Smooth muscle cell (in vitro differentiated cells): ENCODE results near the gene SLC25A43. TPM values are rescaled to one million over a fixed set of nuclear protein-coding genes. Genes with fewer than 3 reads are reported as not detected.

Source experiments
- DNase-seq: peaks from one replicate; lab custom pipeline; 2025; ENCODE audit not compliant: unreplicated experiment; lab: John Stamatoyannopoulos, UW
- H2AFZ ChIP-seq: fragments of 200-600 bp; sonication (generic); 2 replicates; pipeline ENCODE4 v1.6.0; 2016; ENCODE audit warnings: antibody characterized with exemption, low read depth, mild to moderate bottlenecking
- H3F3A ChIP-seq: fragments of 200-600 bp; sonication (generic); 2 replicates; pipeline ENCODE4 v1.6.0; 2017; ENCODE audit warnings: antibody characterized with exemption, low read depth
- H3K27ac ChIP-seq: fragments of 200-600 bp; sonication (generic); 2 replicates; pipeline ENCODE4 v1.5.1; 2016; ENCODE audit warnings: low read depth, mild to moderate bottlenecking
- H3K27me3 ChIP-seq: fragments of 200-600 bp; sonication (generic); 2 replicates; pipeline ENCODE4 v1.6.1; 2016; ENCODE audit warnings: low read depth, mild to moderate bottlenecking
- H3K36me3 ChIP-seq: fragments of 200-600 bp; sonication (generic); 2 replicates; pipeline ENCODE4 v1.5.1; 2016; ENCODE audit warnings: low read depth
- H3K4me1 ChIP-seq: fragments of 200-600 bp; sonication (generic); 2 replicates; pipeline ENCODE4 v1.5.1; 2016; ENCODE audit warnings: low read depth
- H3K4me2 ChIP-seq: fragments of 200-600 bp; sonication (generic); 2 replicates; pipeline ENCODE4 v1.6.0; 2016; ENCODE audit warnings: mild to moderate bottlenecking
- H3K4me3 ChIP-seq: fragments of 200-600 bp; sonication (generic); 2 replicates; pipeline ENCODE4 v1.5.1; 2016; ENCODE audit warnings: mild to moderate bottlenecking
- H3K79me2 ChIP-seq: fragments of 200-600 bp; sonication (generic); 2 replicates; pipeline ENCODE4 v1.6.0; 2016; ENCODE audit warnings: low read depth, mild to moderate bottlenecking
- H3K9ac ChIP-seq: fragments of 200-600 bp; sonication (generic); 2 replicates; pipeline ENCODE4 v1.6.0; 2016; ENCODE audit warnings: low read depth
- H3K9me3 ChIP-seq: fragments of 200-600 bp; sonication (generic); replicated peaks from 2 replicates; pipeline ENCODE4 v1.5.1; 2016; ENCODE audit warnings: low read depth
- H4K20me1 ChIP-seq: fragments of 200-600 bp; sonication (generic); 2 replicates; pipeline ENCODE4 v1.6.0; 2016; ENCODE audit warnings: low read depth
- WGBS: methylation state at CpG from one replicate; pipeline ENCODE4 v1.1.7; 2016; ENCODE audit warnings: low lambda C conversion rate; 5-methylcytosine and 5-hydroxymethylcytosine counted together
- polyA plus RNA-seq: library from polyadenylated mRNA; unstranded; fragments of >200 nt; fragmentation: Nextera tagmentation; extraction: Ambion mirVana; gene quantifications from 2 replicates; pipeline ENCODE4 v1.2.1, GENCODE V29; 2016
- total RNA-seq: library from RNA; depleted of rRNA; stranded (reverse); fragments of >200 nt; gene quantifications from 2 replicates; pipeline ENCODE4 v1.2.3, GENCODE V29; 2014
- TF ChIP-seq, protein P1 (sequence below): fragments of 200-600 bp; sonication (generic); IDR thresholded peaks from 2 replicates; pipeline ENCODE4 v1.5.1; 2017; ENCODE audit warnings: borderline replicate concordance, mild to moderate bottlenecking, antibody characterized with exemption; ENCODE audit not compliant: insufficient read depth, poor library complexity, severe bottlenecking

SLC25A43 gene
- total and polyA plus RNA-seq, 2 experiments from 2014 or later = 15.4 to 15.6 TPM

DNA sequence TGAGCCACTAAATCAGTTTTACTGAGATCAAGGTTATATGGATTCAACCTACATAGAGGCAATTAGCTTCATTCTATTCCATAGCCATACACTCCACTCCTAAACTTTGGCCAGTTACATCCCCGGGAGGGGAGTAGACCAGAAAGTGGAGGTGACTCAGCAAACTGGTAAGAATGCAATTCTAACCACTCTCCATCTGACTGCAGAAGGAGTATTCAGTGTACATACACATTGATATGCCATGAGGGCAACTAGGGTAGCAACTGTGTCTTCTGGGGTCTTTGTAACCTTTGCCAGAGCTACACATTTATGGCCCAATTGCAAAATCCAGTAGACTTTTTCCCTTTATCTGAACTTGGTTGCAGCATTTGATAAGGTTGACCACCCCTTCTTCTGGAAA lies 7.6 kb downstream of the SLC25A43 start:
- H4K20me1 ChIP-seq = peaks cover 43% of the 10 kb centered on the region
- DNase-seq = no peak
- TF ChIP-seq, protein P1, sequence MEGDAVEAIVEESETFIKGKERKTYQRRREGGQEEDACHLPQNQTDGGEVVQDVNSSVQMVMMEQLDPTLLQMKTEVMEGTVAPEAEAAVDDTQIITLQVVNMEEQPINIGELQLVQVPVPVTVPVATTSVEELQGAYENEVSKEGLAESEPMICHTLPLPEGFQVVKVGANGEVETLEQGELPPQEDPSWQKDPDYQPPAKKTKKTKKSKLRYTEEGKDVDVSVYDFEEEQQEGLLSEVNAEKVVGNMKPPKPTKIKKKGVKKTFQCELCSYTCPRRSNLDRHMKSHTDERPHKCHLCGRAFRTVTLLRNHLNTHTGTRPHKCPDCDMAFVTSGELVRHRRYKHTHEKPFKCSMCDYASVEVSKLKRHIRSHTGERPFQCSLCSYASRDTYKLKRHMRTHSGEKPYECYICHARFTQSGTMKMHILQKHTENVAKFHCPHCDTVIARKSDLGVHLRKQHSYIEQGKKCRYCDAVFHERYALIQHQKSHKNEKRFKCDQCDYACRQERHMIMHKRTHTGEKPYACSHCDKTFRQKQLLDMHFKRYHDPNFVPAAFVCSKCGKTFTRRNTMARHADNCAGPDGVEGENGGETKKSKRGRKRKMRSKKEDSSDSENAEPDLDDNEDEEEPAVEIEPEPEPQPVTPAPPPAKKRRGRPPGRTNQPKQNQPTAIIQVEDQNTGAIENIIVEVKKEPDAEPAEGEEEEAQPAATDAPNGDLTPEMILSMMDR = no peak
- H3K9ac ChIP-seq = no peak overlapping the region
- no peaks in the 10 kb centered on the region for H3K4me1 ChIP-seq
- peaks cover 3% of the 10 kb centered on the region for H3K79me2 ChIP-seq
- no peak overlapping the region for H3K4me3 ChIP-seq
- no peak overlapping the region for H3K4me2 ChIP-seq
- WGBS = 63% methylated on average over 1 of the region's 1 CpG
- H3K27ac ChIP-seq = no peak overlapping the region
- no peaks in the 10 kb centered on the region for H3K36me3 ChIP-seq
- H3K9me3 ChIP-seq = no peaks in the 10 kb centered on the region
- H3K27me3 ChIP-seq = no peaks in the 10 kb centered on the region
- H3F3A ChIP-seq = no peaks in the 10 kb centered on the region
- no peak overlapping the region for H2AFZ ChIP-seq

DNA sequence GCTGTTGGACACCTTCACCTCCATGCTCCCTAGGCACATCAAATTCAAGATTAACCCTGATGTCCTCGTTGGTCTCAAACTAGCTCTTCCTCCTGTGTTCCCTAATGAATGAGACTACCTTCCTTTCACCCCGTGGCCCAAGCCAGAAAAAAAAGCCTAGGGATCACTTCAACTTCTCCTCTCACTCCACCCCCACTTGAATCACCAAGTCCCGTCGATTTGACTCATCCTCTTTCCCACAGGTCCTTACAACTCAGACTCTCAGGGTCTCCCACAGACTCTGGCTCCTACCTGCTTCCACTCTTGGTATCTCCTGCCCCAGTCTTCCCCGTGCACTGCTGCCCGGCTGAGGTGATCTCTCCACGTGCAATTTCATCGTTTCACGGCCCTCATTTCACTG lies 8.5 kb downstream of the SLC25A43 start:
- Histone ChIP-seq H3K79me2 (peaks cover 3% of the 10 kb centered on the region), H3K4me2 (no peak overlapping the region), H3K27me3 (no peaks in the 10 kb centered on the region), H3K27ac (no peak overlapping the region), H3K4me3 (no peak overlapping the region), H3K9me3 (no peaks in the 10 kb centered on the region), H3K36me3 (no peaks in the 10 kb centered on the region), H2AFZ (no peak overlapping the region), H3F3A (no peaks in the 10 kb centered on the region), H4K20me1 (peaks cover 43% of the 10 kb centered on the region), H3K4me1 (no peaks in the 10 kb centered on the region), H3K9ac (no peak overlapping the region)
- 74% methylated on average over 9 of the region's 9 CpGs for whole genome bisulfite sequencing
- TF ChIP-seq, protein P1 = no peak
- DNase-seq = no peak

GRCh38 chrX:119410027-119410819 lies 11.1 kb downstream of the SLC25A43 start:
- H3K27ac ChIP-seq = no peak overlapping the region
- H3K9ac ChIP-seq = no peak overlapping the region
- H3K9me3 ChIP-seq = no peaks in the 10 kb centered on the region
- DNase-seq = no peak
- WGBS = 64% methylated on average over 15 of the region's 15 CpGs
- no peaks in the 10 kb centered on the region for H3K27me3 ChIP-seq
- H2AFZ ChIP-seq = no peak overlapping the region
- H3F3A ChIP-seq = no peaks in the 10 kb centered on the region
- H3K79me2 ChIP-seq = no peaks in the 10 kb centered on the region
- TF ChIP-seq, protein P1 = no peak
- H4K20me1 ChIP-seq = peaks cover 37% of the 10 kb centered on the region
- no peak overlapping the region for H3K4me3 ChIP-seq
- H3K4me2 ChIP-seq = no peak overlapping the region
- no peaks in the 10 kb centered on the region for H3K36me3 ChIP-seq
- no peaks in the 10 kb centered on the region for H3K4me1 ChIP-seq

DNA sequence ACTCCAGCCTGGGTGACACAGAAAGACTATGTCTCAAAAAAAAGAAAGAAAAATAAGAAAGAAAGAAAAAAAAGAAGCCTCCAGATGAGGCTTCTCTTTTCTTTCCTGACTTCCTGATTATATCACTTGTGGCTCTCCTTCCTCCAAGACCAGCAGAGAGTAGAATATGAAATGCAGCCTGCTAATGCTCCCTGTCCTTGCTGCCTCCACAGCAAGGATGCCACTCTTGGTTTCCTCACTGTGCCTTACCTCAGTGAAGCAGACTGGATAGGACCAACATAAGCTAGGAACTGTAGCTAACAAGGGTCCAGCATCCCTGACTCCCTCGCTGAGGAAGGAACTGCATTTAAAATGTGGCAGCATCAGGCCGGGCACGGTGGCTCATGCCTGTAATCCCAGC lies 11.7 kb downstream of the SLC25A43 start:
- H2AFZ ChIP-seq = no peak overlapping the region
- no peaks in the 10 kb centered on the region for H3K4me1 ChIP-seq
- H3K27me3 ChIP-seq = no peaks in the 10 kb centered on the region
- no peaks in the 10 kb centered on the region for H3F3A ChIP-seq
- TF ChIP-seq, protein P1 = no peak
- H3K27ac ChIP-seq = no peak overlapping the region
- H3K4me2 ChIP-seq = no peak overlapping the region
- no peaks in the 10 kb centered on the region for H3K9me3 ChIP-seq
- no peaks in the 10 kb centered on the region for H3K36me3 ChIP-seq
- H4K20me1 ChIP-seq = peaks cover 35% of the 10 kb centered on the region
- H3K79me2 ChIP-seq = no peaks in the 10 kb centered on the region
- DNase-seq = no peak
- 76% methylated on average over 3 of the region's 3 CpGs for WGBS
- H3K4me3 ChIP-seq = no peak overlapping the region
- H3K9ac ChIP-seq = no peak overlapping the region
